ENCODE measurements around the gene SNRK.

The SNRK gene

GRCh38 chr3:43307226-43307625 is 20.9 kb downstream of the SNRK start:
- TF ChIP-seq CTCF (conservative IDR thresholded peaks at IDR 0.05) = no peak
- H3K27ac ChIP-seq = no peak overlapping the region

- H3K27ac ChIP-seq = no peak overlapping the region
- TF ChIP-seq CTCF (conservative IDR thresholded peaks at IDR 0.05) = no peak
These were observed 21.3 kb downstream of the SNRK start for GRCh38 chr3:43307649-43308048.

GRCh38 chr3:43309372-43310305 is 23.3 kb downstream of the SNRK start:
- H3K27ac ChIP-seq = no peak overlapping the region
- TF ChIP-seq CTCF (conservative IDR thresholded peaks at IDR 0.05) = no peak

- TF ChIP-seq CTCF (conservative IDR thresholded peaks at IDR 0.05) = no peak
These were observed 30.6 kb downstream of the SNRK start for GRCh38 chr3:43316783-43317460.

GRCh38 chr3:43317461-43318316 is 31.3 kb downstream of the SNRK start:
- no peak overlapping the region for H3K27ac ChIP-seq
- TF ChIP-seq CTCF (conservative IDR thresholded peaks at IDR 0.05) = no peak

More at GRCh38 chr3:43316783-43317460, 30.6 kb downstream of the SNRK start:
- H3K27ac ChIP-seq = no peak overlapping the region

- no peak overlapping the region for H3K27ac ChIP-seq
- TF ChIP-seq CTCF (conservative IDR thresholded peaks at IDR 0.05) = no peak
These were observed 33.0 kb downstream of the SNRK start for GRCh38 chr3:43319376-43319775.

GRCh38 chr3:43319794-43320193 is 33.5 kb downstream of the SNRK start:
- TF ChIP-seq CTCF (conservative IDR thresholded peaks at IDR 0.05) = no peak
- no peak overlapping the region for H3K27ac ChIP-seq
